K562 (cell line): ENCODE data around the gene DGKB. TPM values are rescaled to one million over a fixed set of nuclear protein-coding genes. Genes with fewer than 3 reads are reported as not detected.

Source experiments
- ATAC-seq: fragments of 200-7000 bp; cut with Tn5 transposase; 3 replicates; pipeline ENCODE4 v1.9.1; 2020; ENCODE audit warnings: moderate library complexity
- BruUV-seq: library from RNA; stranded (reverse); fragments of 400-500 nt; replicated peaks from 2 replicates; lab custom pipeline; 2021; lab: Mats Ljungman, UMichigan
- CTCF ChIA-PET: fragments of 300-600 bp; formaldehyde crosslinking; extraction: SDS; loops from one replicate; lab custom pipeline; 2021; ENCODE audit warnings: low intra/inter-chr PET ratio; lab: Yijun Ruan, JAX
- POLR2A ChIA-PET: fragments of 300-600, 350-650 bp; sonication (Branson Sonifier 250); formaldehyde crosslinking; extraction: SDS; loops from one replicate; lab custom pipeline; 2021; ENCODE audit warnings: antibody characterized with exemption, inconsistent platforms; lab: Yijun Ruan, JAX
- DNase-seq, 4 experiments: peaks; one replicate each; pipeline versions ENCODE4 v3.0.0 to v3.0.0-alpha.2; 2011 to 2018; ENCODE audit warnings: low spot score in 3 of 4, mixed read lengths in 3 of 4; ENCODE audit errors: extremely low read depth in 1 of 4
- FAIRE-seq: peaks from 2 replicates; lab custom pipeline; 2011; peaks lifted over from hg19 to GRCh38; lab: Jason Lieb, UNC
- H2AFZ ChIP-seq: 2 replicates; pipeline ENCODE4 v1.6.0; 2011; ENCODE audit warnings: low read depth, low read length, control low read depth, inconsistent platforms
- H3K27ac ChIP-seq: fragments of 200-600 bp; 3 replicates; pipeline ENCODE4 v1.8.0; 2011; ENCODE audit warnings: low read depth, mild to moderate bottlenecking, control low read depth, inconsistent platforms, low read length, moderate library complexity, mixed read lengths; ENCODE audit errors: extremely low read depth
- H3K27me3 ChIP-seq, 2 experiments: fragments of 300-600 bp in 1 of 2; 2 replicates in 1 of 2; 3 replicates in 1 of 2; pipeline versions ENCODE4 v1.6.0 to v1.8.0; 2011; ENCODE audit warnings: inconsistent platforms in 2 of 2, low read length in 2 of 2, mild to moderate bottlenecking in 1 of 2, mixed read lengths in 1 of 2, moderate library complexity in 1 of 2; ENCODE audit not compliant: control insufficient read depth in 2 of 2, insufficient read depth in 2 of 2
- H3K36me3 ChIP-seq: fragments of 300-600 bp; 3 replicates; pipeline ENCODE4 v1.8.0; 2011; ENCODE audit warnings: mild to moderate bottlenecking, low read length, inconsistent platforms; ENCODE audit not compliant: control insufficient read depth, insufficient read depth
- H3K4me1 ChIP-seq, 2 experiments: fragments of 200-600 bp in 1 of 2; replicated peaks in 1 of 2; 2 replicates in 1 of 2; 3 replicates in 1 of 2; pipeline versions ENCODE4 v1.5.1 to v1.8.0; 2011; ENCODE audit warnings: inconsistent platforms in 2 of 2, low read length in 2 of 2, mild to moderate bottlenecking in 1 of 2, mixed read lengths in 1 of 2, moderate library complexity in 1 of 2; ENCODE audit not compliant: control insufficient read depth in 2 of 2, insufficient read depth in 2 of 2
- H3K4me2 ChIP-seq: 2 replicates; pipeline ENCODE4 v1.6.1; 2011; ENCODE audit warnings: low read length, control low read depth, inconsistent platforms, mixed read lengths; ENCODE audit not compliant: insufficient read depth
- H3K4me3 ChIP-seq: fragments of 200-600 bp; sonication (generic), shearing (Covaris generic); 2 replicates; pipeline ENCODE4 v1.5.1; 2016; ENCODE audit warnings: control low read depth, inconsistent platforms
- H3K79me2 ChIP-seq: fragments of 200-600 bp; 3 replicates; pipeline ENCODE4 v1.8.0; 2011; ENCODE audit warnings: low read length, inconsistent platforms; ENCODE audit not compliant: control insufficient read depth, insufficient read depth
- H3K9ac ChIP-seq, 2 experiments: 2 replicates each; pipeline versions ENCODE4 v1.6.0 to v1.6.1; 2011; ENCODE audit warnings: low read depth in 2 of 2, low read length in 2 of 2, control low read depth in 1 of 2, inconsistent platforms in 1 of 2, mild to moderate bottlenecking in 1 of 2, mixed read lengths in 1 of 2; ENCODE audit not compliant: insufficient read depth in 1 of 2
- H3K9me1 ChIP-seq: one replicate; pipeline ENCODE4 v1.6.0; 2011; ENCODE audit warnings: inconsistent platforms, mild to moderate bottlenecking, low read length, moderate library complexity; ENCODE audit not compliant: control insufficient read depth, insufficient read depth
- H3K9me3 ChIP-seq: replicated peaks from 2 replicates; pipeline ENCODE4 v1.5.1; 2011; ENCODE audit warnings: low read depth, low read length, inconsistent platforms; ENCODE audit not compliant: control insufficient read depth, insufficient read depth
- H4K20me1 ChIP-seq: replicated peaks from 2 replicates; pipeline ENCODE4 v1.6.1; 2011; ENCODE audit warnings: low read length, inconsistent platforms, mixed read lengths; ENCODE audit not compliant: control insufficient read depth, insufficient read depth
- FOSL1 ChIP-seq: fragments of 200-800 bp; sonication (Bioruptor generic); conservative IDR thresholded peaks from 2 replicates; pipeline ENCODE4 v1.6.1; 2016; ENCODE audit warnings: missing genetic modification characterization, missing compliant biosample characterization
- HNRNPL ChIP-seq: fragments of 200-400 bp; formaldehyde crosslinking; IDR thresholded peaks from 2 replicates; pipeline ENCODE4 v1.6.1; 2017; ENCODE audit warnings: low read depth, mild to moderate bottlenecking, low read length
- MTF1 ChIP-seq: fragments of 250-450 bp; sonication (Bioruptor Pico); IDR thresholded peaks from 2 replicates; pipeline ENCODE4 v1.9.0; 2021; ENCODE audit warnings: moderate library complexity, mild to moderate bottlenecking, inconsistent platforms, borderline replicate concordance
- RBM22 ChIP-seq: fragments of 200-400 bp; formaldehyde crosslinking; IDR thresholded peaks from 2 replicates; pipeline ENCODE4 v1.6.1; 2018; ENCODE audit warnings: low read length, low read depth; ENCODE audit not compliant: poor library complexity, severe bottlenecking
- SPI1 ChIP-seq: IDR thresholded peaks from 2 replicates; pipeline ENCODE4 v1.6.1; 2011; ENCODE audit warnings: low read depth, low read length, control low read depth, borderline replicate concordance
- SRSF9 ChIP-seq: fragments of 200-400 bp; formaldehyde crosslinking; IDR thresholded peaks from 2 replicates; pipeline ENCODE4 v1.6.1; 2017; ENCODE audit warnings: low read depth, low read length, borderline replicate concordance
- ZNF174 ChIP-seq: fragments of 250-450 bp; sonication (Bioruptor Pico); IDR thresholded peaks from 2 replicates; pipeline ENCODE4 v1.4.0; 2020; ENCODE audit warnings: mild to moderate bottlenecking
- ZSCAN32 ChIP-seq: fragments of 450-650 bp; formaldehyde crosslinking; IDR thresholded peaks from 2 replicates; pipeline ENCODE4 v1.4.0; 2020; ENCODE audit warnings: mild to moderate bottlenecking, moderate library complexity
- in situ Hi-C: fragments of 300-500 bp; cut with MboI; formaldehyde crosslinking; loops from 4 replicates; pipeline ENCODE4 v1.15.0; 2018; ENCODE audit warnings: inconsistent platforms, mixed read lengths
- intact Hi-C: fragments of 100-400 bp; cut with micrococcal nuclease; formaldehyde crosslinking; loops from 2 replicates; pipeline ENCODE4 v1.14.2; 2022
- polyA plus RNA-seq, 8 experiments: library from polyadenylated mRNA; depleted of rRNA in 4 of 8; stranded (reverse) in 5 of 8; unstranded in 3 of 8; fragments of >200 nt; fragmentation: Nextera tagmentation in 2 of 8; fragmentation: Illumina TruSeq in 1 of 8; extraction: Ambion mirVana in 2 of 8; extraction: Trizol in 1 of 8; gene quantifications; 2 replicates each; pipeline versions ENCODE4 v1.2.1 to v1.2.3, GENCODE V29; 2011 to 2014; ENCODE audit warnings: inconsistent platforms in 1 of 8, missing spikeins in 1 of 8
- total RNA-seq, 7 experiments: library from RNA; depleted of rRNA in 6 of 7; stranded (reverse); fragments of >200 nt in 6 of 7; fragmentation: Illumina TruSeq in 2 of 7; extraction: Trizol in 2 of 7; gene quantifications; 2 replicates each; pipeline versions ENCODE4 v1.2.1 to v1.2.3, GENCODE V29; 2011 to 2021; ENCODE audit warnings: low replicate concordance in 1 of 7

The DGKB gene
- total and polyA plus RNA-seq, 9 of the 15 experiments (the other 6 are each of a cell fraction or from before 2014, with no cell fraction given): 0.01 TPM; not detected in 8

DNA sequence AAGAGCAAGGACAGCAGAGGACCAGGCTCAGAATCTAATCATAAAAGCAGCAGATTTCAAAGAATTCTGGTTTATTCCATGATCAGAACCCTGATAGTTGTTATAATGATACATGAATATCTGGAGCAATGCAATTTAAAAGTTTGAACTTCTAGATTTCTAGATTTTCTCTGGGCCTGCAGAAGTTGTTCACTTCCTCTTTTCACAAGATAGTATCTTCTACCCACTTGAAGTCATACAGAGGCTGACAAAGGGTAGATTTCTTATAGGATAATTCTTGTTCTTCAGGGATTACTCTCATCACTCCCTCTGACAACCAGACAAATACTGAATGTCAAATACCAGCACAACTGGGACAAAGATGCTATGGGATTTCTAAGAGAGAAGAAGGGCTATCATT lies 593.1 kb downstream of the DGKB start:
- Histone ChIP-seq H3K4me2 (no peak overlapping the region), H3K9me3 (no peaks in the 10 kb centered on the region), H3K4me3 (no peak overlapping the region), H3K27ac (no peak overlapping the region), H3K27me3 (no peaks in the 10 kb centered on the region), H4K20me1 (no peaks in the 10 kb centered on the region), H2AFZ (no peak overlapping the region), H3K9ac (no peak overlapping the region), H3K36me3 (no peaks in the 10 kb centered on the region), H3K9me1 (no peaks in the 10 kb centered on the region), H3K4me1 (no peaks in the 10 kb centered on the region), H3K79me2 (no peaks in the 10 kb centered on the region)
- in situ Hi-C loops (no loop called here), intact Hi-C loops (no loop called here)
- ChIA-PET POLR2A (no interaction called here), CTCF (no interaction called here)
- FAIRE-seq (no peak), ATAC-seq (no peak), DNase-seq (no peak)
- TF ChIP-seq ZSCAN32 (CRISPR knock-in tag): no peak
- TF ChIP-seq ZNF174 (CRISPR knock-in tag): no peak
- no peak for TF ChIP-seq RBM22
- TF ChIP-seq HNRNPL: no peak
- no peak for TF ChIP-seq FOSL1 (tag)
- no peak for TF ChIP-seq SRSF9
- peak; percentile 36; the same call in 1 of the 2 replicates for TF ChIP-seq SPI1
- TF ChIP-seq MTF1 (CRISPR knock-in tag): no peak
- no TSS peak for BruUV-seq
